Posterior vena cava (tissue), 2 donors: ENCODE measurements around the gene NEGR1. TPM values are rescaled to one million over a fixed set of nuclear protein-coding genes. Genes with fewer than 3 reads are reported as not detected.

Experiments used
- DNase-seq: peaks from one replicate; pipeline ENCODE4 v3.0.0-alpha.2; 2020; ENCODE audit warnings: low spot score
- intact Hi-C, 2 donors: fragments of 100-400 bp; cut with DNase I; formaldehyde crosslinking; loops; one replicate each; pipeline versions ENCODE4 v1.14.1 to v1.14.2; 2022 to 2023
- total RNA-seq, 2 donors: library from RNA; stranded (reverse); fragmentation: NEBNext Ultra II Directional; extraction: Animal tissue kit (Norgen Biotek cat#: 25700); gene quantifications; one replicate each; pipeline ENCODE4 v1.2.1, GENCODE V29; 2021
- donor health status: DM: yes; HTN: yes; CAD: no.
- donor health status: DM: yes; HTN: yes; CAD: no.

Gene NEGR1
- total RNA-seq, 2 donors from 2014 or later = 25.7 to 27.9 TPM

- intact Hi-C loops = no loop called here
- DNase-seq = no peak
These were observed 217.9 kb downstream of the NEGR1 start for GRCh38 chr1:72064196-72065075.

GRCh38 chr1:72063364-72064044 lies 218.8 kb downstream of the NEGR1 start:
- no peak for DNase-seq

GRCh38 chr1:72062584-72062983 lies 219.8 kb downstream of the NEGR1 start:
- intact Hi-C loops = no loop called here
- no peak for DNase-seq

More at GRCh38 chr1:72063364-72064044, 218.8 kb downstream of the NEGR1 start:
- intact Hi-C loops = no loop called here

GRCh38 chr1:72060466-72061245 lies 221.7 kb downstream of the NEGR1 start:
- intact Hi-C loops = no loop called here
- no peak for DNase-seq

- intact Hi-C loops = no loop called here
- no peak for DNase-seq
These were observed 225.8 kb downstream of the NEGR1 start for GRCh38 chr1:72056516-72056915.

GRCh38 chr1:72051538-72051937 lies 230.8 kb downstream of the NEGR1 start:
- intact Hi-C loops = no loop called here
- DNase-seq = no peak

- intact Hi-C loops = no loop called here
These were observed 231.8 kb downstream of the NEGR1 start for GRCh38 chr1:72050551-72050950.

GRCh38 chr1:72037745-72038343 lies 244.5 kb downstream of the NEGR1 start:
- intact Hi-C loops = no loop called here
- no peak for DNase-seq

More at GRCh38 chr1:72050551-72050950, 231.8 kb downstream of the NEGR1 start:
- no peak for DNase-seq

GRCh38 chr1:72034827-72035226 lies 247.5 kb downstream of the NEGR1 start:
- no peak for DNase-seq
- intact Hi-C loops = no loop called here

- DNase-seq = no peak
- intact Hi-C loops = no loop called here
These were observed 259.0 kb downstream of the NEGR1 start for GRCh38 chr1:72023063-72023930.

- intact Hi-C loops = no loop called here
These were observed 263.8 kb downstream of the NEGR1 start for GRCh38 chr1:72018562-72018961.

GRCh38 chr1:72015006-72015405 lies 267.3 kb downstream of the NEGR1 start:
- DNase-seq = no peak
- intact Hi-C loops = no loop called here

More at GRCh38 chr1:72018562-72018961, 263.8 kb downstream of the NEGR1 start:
- DNase-seq = no peak

- intact Hi-C loops = no loop called here
- DNase-seq = no peak
These were observed 269.2 kb downstream of the NEGR1 start for GRCh38 chr1:72013161-72013560.

- intact Hi-C loops = no loop called here
- DNase-seq = no peak
These were observed 270.6 kb downstream of the NEGR1 start for GRCh38 chr1:72011721-72012120.

GRCh38 chr1:72010094-72010431 lies 272.3 kb downstream of the NEGR1 start:
- intact Hi-C loops = no loop called here

GRCh38 chr1:72009173-72010093 lies 272.9 kb downstream of the NEGR1 start:
- DNase-seq = no peak
- intact Hi-C loops = no loop called here

More at GRCh38 chr1:72010094-72010431, 272.3 kb downstream of the NEGR1 start:
- no peak for DNase-seq

GRCh38 chr1:72007312-72007711 lies 275.0 kb downstream of the NEGR1 start:
- intact Hi-C loops = no loop called here
- no peak for DNase-seq

GRCh38 chr1:72006092-72006491 lies 276.2 kb downstream of the NEGR1 start:
- intact Hi-C loops = no loop called here
- no peak for DNase-seq
